ENCODE measurements around the gene NBEAL1.
"Not testable (repeated sequence)": the region's sequence is repeated elsewhere in the genome, so short reads cannot be mapped to it uniquely, and the experiment has no call there.

NBEAL1 gene

DNA sequence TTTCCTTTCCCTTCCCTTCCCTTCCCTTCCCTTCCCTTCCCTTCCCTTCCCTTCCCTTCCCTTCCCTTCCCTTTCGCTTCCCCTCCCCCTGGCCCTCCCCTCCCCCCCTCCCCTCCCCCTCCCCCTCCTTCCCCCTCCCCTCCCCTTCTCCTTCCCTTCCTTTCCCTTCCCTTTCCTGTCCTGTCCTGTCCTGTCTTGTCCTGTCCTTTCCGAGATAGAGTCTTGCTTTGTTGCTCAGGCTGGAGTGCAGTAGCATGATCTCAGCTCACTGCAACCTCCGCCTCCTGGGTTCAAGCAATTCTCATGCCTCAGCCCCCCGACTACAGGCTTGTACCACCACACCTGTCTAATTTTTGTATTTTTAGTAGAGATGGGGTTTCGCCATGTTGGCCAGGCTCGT is 24.5 kb downstream of the NBEAL1 start:
- not testable (repeated sequence) for DNase-seq (ENCODE audit: low read depth)

- no peak for DNase-seq (ENCODE audit: low read depth)
Observed at GRCh38 chr2:203040966-203041521, 26.4 kb downstream of the NBEAL1 start.

- DNase-seq (ENCODE audit: low read depth), result no peak
Observed at GRCh38 chr2:203042178-203042577, 27.5 kb downstream of the NBEAL1 start.

GRCh38 chr2:203043226-203043625 is 28.6 kb downstream of the NBEAL1 start:
- no peak for DNase-seq (ENCODE audit: low read depth)

- DNase-seq (ENCODE audit: low read depth), result no peak
Observed at GRCh38 chr2:203045867-203046266, 31.2 kb downstream of the NBEAL1 start.

GRCh38 chr2:203052539-203052938 is 37.9 kb downstream of the NBEAL1 start:
- DNase-seq (ENCODE audit: low read depth), result no peak

- no peak for DNase-seq (ENCODE audit: low read depth)
Observed at GRCh38 chr2:203059567-203060240, 45.0 kb downstream of the NBEAL1 start.

DNA sequence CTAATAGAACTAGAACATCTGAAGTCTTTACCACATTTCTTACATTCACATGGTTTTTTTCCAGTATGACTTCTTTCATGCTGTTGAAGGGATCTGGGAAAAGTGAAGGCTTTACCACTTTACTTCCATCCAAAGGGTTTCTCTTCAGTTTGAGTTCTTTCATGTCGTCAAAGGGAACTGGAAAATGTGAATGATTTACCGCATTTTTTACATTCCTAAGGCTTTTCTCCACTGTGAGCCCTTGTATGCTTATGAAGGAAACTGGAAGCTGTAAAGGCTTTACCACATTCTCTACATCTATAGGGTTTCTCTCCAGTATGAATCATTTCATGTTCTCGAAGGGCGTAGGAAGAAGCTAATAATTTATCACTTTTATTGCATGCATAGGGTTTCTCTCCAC is 46.7 kb downstream of the NBEAL1 start:
- no peak for DNase-seq (ENCODE audit: low read depth)

DNA sequence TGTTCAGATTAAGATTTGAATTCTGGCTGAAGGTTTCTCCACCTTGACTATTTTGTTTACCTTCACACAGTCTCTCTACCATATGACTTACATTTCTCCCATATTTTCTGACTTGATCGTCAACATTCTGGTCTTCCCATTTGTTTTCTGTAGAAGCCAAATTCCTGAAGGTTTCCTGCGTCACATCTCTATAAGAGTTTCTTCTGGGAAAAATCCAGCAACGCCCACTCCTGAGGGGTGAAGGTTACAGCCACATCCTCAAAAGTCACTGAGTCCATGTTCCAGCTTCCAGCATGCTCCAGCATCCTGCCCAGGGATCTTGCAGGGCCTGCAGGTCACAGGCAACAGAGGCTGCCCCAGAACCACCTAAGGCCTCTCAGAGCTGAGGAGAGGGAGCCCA is 47.5 kb downstream of the NBEAL1 start:
- DNase-seq (ENCODE audit: low read depth), result no peak

DNA sequence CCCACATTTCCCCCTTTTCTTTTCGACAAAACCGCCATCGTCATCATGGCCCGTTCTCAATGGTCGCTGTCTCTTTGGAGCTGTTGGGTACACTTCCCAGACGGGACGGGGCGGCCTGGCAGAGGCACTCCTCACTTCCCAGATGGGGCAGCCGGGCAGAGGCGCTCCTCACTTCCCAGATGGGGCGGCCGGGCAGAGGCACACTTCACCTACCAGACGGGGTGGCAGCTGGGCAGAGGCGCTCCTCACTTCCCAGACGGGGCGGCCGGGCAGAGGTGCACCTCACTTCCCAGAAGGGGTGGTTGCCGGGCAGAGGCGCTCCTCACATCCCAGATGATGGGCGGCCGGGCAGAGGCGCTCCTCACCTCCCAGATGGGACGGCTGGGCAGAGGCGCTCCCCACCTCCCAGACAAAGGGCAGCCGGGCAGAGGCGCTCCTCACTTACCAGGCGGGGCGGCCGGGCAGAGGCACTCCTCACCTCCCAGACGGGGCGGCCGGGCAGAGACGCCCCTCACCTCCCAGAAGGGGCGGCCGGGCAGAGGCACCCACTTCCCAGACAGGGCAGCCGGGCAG is 51.9 kb downstream of the NBEAL1 start:
- not testable (repeated sequence) for DNase-seq (ENCODE audit: low read depth)

DNA sequence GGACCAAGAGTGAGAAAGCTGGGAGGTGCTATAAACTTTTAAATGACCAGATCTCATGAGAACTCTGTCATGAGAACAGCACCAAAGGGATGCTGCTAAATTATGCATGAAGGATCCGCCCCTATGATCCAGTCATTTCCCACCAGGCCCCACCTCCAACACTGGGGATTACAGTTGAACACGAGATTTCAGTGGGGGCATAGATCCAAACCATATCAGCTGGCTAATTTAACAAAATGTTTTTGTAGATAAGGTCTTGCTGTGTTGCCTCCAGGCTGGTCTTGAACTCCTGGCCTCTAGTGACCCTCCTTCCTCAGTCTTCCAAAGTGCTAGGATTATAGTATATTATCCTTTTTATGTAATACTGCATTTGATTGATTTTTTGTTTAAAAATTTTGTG is 56.0 kb downstream of the NBEAL1 start:
- DNase-seq (ENCODE audit: low read depth), result no peak

DNA sequence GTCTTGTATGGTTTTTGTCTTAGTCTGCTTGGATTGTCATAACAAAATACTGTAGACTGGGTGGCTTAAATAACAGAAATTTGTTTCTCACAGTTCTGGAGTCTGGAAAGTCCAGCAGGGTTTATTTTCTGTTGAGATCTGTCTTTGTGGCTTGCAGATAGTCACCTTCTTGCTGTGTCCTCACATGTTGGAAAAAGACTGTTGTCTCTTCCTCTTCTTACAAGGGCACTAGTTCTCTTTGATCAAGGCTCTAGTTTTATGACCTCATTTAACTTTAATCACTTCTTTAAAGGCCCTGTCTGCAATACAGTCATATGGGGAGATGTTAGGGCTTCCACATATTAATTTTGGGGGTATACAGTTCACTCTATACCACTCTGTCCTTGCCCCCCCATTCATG is 56.5 kb downstream of the NBEAL1 start:
- DNase-seq (ENCODE audit: low read depth), result no peak

- no peak for DNase-seq (ENCODE audit: low read depth)
Observed at GRCh38 chr2:203072371-203072770, 57.7 kb downstream of the NBEAL1 start.

DNA sequence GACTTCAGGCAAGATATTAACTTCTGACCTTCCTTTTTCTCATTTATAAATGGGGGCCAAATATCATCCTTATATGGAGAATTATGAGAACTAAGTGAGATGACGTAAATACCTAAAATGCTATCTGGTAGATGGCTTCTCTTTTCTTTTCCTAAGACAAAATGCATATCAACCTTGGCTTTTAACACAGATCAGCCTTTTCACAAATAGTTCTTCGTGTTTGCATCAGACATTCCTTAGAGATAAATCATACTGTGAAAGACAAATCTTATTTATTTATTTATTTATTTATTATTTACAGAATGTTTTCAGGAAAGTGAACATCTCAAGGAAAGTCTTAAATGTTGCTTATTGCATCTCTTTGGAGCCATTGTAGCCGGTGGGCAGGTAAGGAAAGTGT is 62.8 kb downstream of the NBEAL1 start:
- DNase-seq (ENCODE audit: low read depth), result no peak

- no peak for DNase-seq (ENCODE audit: low read depth)
Observed at GRCh38 chr2:203080447-203081045, 65.9 kb downstream of the NBEAL1 start.

- no peak for DNase-seq (ENCODE audit: low read depth)
Observed at GRCh38 chr2:203083328-203083727, 68.7 kb downstream of the NBEAL1 start.

GRCh38 chr2:203086381-203086780 is 71.7 kb downstream of the NBEAL1 start:
- not testable (repeated sequence) for DNase-seq (ENCODE audit: low read depth)

GRCh38 chr2:203090721-203091120 is 76.0 kb downstream of the NBEAL1 start:
- not testable (repeated sequence) for DNase-seq (ENCODE audit: low read depth)

- DNase-seq (ENCODE audit: low read depth), result no peak
Observed at GRCh38 chr2:203097735-203098134, 83.1 kb downstream of the NBEAL1 start.

DNA sequence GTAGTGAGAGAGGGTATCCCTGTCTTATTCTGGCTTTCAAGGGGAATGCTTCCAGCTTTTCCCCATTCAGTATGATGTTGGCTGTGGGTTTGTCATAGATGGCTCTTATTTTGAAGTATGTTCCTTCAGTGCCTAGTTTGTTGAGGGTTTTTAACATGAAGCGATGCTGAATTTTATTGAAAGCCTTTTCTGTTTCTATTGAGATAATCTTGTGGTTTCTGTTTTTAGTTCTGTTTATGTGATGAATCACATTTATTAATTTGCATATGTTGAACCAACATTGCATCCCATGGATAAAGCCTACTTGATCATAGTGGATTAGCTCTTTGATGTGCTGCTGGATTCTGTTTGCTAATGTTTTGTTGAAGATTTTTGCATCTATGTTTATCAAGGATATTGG is 87.7 kb downstream of the NBEAL1 start:
- not testable (repeated sequence) for DNase-seq (ENCODE audit: low read depth)

DNA sequence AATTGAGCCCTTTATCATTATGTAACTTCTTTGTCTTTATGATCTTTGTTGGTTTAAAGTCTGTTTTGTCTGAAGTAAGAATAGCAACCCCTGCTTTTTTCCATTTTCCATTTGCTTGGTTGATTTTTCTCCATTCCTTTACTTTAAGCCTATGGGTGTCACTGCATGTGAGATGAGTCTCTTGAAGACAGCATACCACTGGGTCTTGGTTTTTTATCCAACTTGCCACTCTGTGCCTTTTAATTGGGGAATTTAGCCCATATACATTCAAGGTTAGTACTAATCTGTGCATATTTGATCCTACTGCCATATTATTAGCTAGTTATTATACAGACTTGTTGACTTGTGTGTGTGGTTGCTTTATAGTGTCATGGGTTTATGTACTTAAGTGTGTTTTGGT is 89.6 kb downstream of the NBEAL1 start:
- no peak for DNase-seq (ENCODE audit: low read depth)

DNA sequence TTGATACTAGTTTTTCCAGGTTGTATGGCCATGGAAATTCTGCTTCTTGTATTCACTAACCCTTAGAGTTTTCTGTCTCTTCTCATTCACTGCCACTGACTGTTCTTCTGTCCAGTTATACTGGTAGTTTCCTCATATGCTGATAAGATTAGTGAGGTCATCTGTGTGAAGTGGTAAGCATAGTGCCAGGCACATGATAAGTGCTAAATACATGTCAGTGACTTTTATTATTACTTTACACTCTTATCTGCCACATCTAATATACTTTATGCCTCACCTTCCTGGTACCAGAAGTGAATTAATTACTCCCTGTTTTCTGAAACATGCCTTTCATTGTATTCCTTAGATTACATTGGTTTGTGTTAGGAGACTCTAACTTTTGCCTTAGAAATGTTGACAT is 91.3 kb downstream of the NBEAL1 start:
- DNase-seq (ENCODE audit: low read depth), result no peak

- not testable (repeated sequence) for DNase-seq (ENCODE audit: low read depth)
Observed at GRCh38 chr2:203110496-203110895, 95.8 kb downstream of the NBEAL1 start.
